SHP77 (cell line): ENCODE results near the gene ATF2.

ENCODE experiments used
- DNase-seq, 2 experiments: peaks; one replicate each; lab custom pipeline; 2025; lab: John Stamatoyannopoulos, UW

ATF2 gene

GRCh38 chr2:175167792-175168563, at the start of gene ATF2:
Gene ATF2, minus strand, starts transcription at chr2:175168203. Its CDS starts 31,760 bp downstream, at chr2:175136443.
- peak; percentile 90 to 95 for DNase-seq

- peak in 1 of 2 experiments; percentile 1 for DNase-seq
These were observed 39.9 kb upstream of the ATF2 start for GRCh38 chr2:175207741-175208438.

- no peak for DNase-seq
These were observed 38.9 kb upstream of the ATF2 start for GRCh38 chr2:175206866-175207265.

- no peak for DNase-seq
These were observed 37.5 kb upstream of the ATF2 start for GRCh38 chr2:175205523-175205922.

GRCh38 chr2:175203621-175204496, 35.9 kb upstream of the ATF2 start:
- DNase-seq = peak; percentile 36 to 66

GRCh38 chr2:175195012-175195411, 27.0 kb upstream of the ATF2 start:
- no peak for DNase-seq

- no peak for DNase-seq
These were observed 20.8 kb upstream of the ATF2 start for GRCh38 chr2:175188761-175189160.

- DNase-seq = no peak
These were observed 19.4 kb upstream of the ATF2 start for GRCh38 chr2:175187378-175187777.

- no peak for DNase-seq
These were observed 15.7 kb upstream of the ATF2 start for GRCh38 chr2:175183674-175184073.

- no peak for DNase-seq
These were observed 13.9 kb upstream of the ATF2 start for GRCh38 chr2:175181877-175182308.

GRCh38 chr2:175181104-175181876, 13.3 kb upstream of the ATF2 start, which contains the start of gene ATP5MC3:
Gene ATP5MC3, minus strand, starts transcription at chr2:175181710. Its CDS starts 317 bp downstream, at chr2:175181393.
- peak; percentile 82 to 86 for DNase-seq

GRCh38 chr2:175180701-175181103, 12.7 kb upstream of the ATF2 start:
- DNase-seq = no peak

- no peak for DNase-seq
These were observed 8.6 kb upstream of the ATF2 start for GRCh38 chr2:175176624-175177023.

GRCh38 chr2:175175896-175176295, 7.9 kb upstream of the ATF2 start:
- DNase-seq = no peak

- no peak for DNase-seq
These were observed 7.3 kb upstream of the ATF2 start for GRCh38 chr2:175175320-175175719.

- DNase-seq = no peak
These were observed 2.8 kb upstream of the ATF2 start for GRCh38 chr2:175170659-175171304.

- no peak for DNase-seq
These were observed 1.2 kb upstream of the ATF2 start for GRCh38 chr2:175169191-175169590.

GRCh38 chr2:175168564-175168945, 552 bp upstream of the ATF2 start:
- DNase-seq = no peak

- no peak for DNase-seq
These were observed 769 bp downstream of the ATF2 start for GRCh38 chr2:175167076-175167791.

GRCh38 chr2:175166216-175166824, 1.7 kb downstream of the ATF2 start:
- no peak for DNase-seq
